Measurements from ENCODE around the gene CCDC9B. TPM values are rescaled to one million over a fixed set of nuclear protein-coding genes. Genes with fewer than 3 reads are reported as not detected.

CCDC9B gene
- polyA plus RNA-seq, 1 of the 3 experiments (the other 2 are of a cell fraction), result 13.7 TPM

DNA sequence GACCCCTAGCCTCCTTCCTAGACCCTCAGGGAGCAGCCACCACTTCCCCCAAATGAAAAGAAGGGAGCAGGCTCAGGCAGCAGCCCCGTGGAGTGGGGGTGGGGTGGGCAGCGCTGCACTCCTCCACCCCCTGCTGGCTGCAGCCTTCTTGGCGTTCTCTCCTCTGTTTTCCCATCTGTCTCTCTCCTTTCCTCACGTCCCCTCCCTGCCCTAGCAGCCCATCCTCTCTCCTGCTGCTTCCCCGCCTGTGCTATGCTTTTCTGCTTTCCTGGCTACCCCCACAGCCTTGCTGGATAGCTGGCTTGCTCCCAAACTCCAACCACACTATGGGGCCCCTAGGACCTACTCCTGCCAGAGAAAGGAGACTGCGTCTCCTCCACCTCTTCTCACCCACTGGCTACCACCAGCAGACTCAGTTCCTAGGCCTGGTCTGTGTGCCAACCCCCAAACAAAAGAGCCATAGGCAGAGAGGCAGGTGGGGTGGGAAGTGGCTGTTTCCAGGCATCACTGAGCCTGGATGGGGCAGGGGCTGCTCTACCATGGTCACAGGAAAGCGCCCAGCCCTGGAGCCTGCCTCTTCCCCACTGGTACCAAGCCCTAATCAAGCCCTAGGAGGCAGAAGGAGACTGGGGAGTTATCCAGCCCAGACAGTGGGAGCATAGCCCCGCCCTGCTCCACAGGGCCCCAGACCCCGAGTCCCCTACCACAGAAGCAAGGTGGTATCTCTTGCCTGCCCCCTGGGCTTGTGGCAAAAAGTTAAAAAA, 13.9 kb upstream of the CCDC9B start:
- H3K9me3 ChIP-seq, result no peaks in the 10 kb centered on the region
- H3K9me2 ChIP-seq, result no peaks in the 10 kb centered on the region
- H4K20me1 ChIP-seq (ENCODE audit: insufficient read depth), result no peaks in the 10 kb centered on the region
- no peak overlapping the region; a peak in 1 of 4 replicates for H3K4me3 ChIP-seq (ENCODE audit: low read depth in 2 of 2, low read length in 1 of 2)
- no peaks in the 10 kb centered on the region for H3K27me3 ChIP-seq (ENCODE audit: insufficient read depth)
- H3K79me2 ChIP-seq (ENCODE audit: insufficient read depth), result no peaks in the 10 kb centered on the region
- CTCF ChIA-PET, result interaction anchor here (0.7 to 70.6 kb wide), 10 partner anchors 9 to 80 kb away, joined by 3 to 2194 read pairs (median 4); partner anchors contain the start of genes ANKRD63, CCDC9B, INAFM2 and KNSTRN
- H2AFZ ChIP-seq (ENCODE audit: low read depth), result no peak overlapping the region; the same call in 1 of the 2 replicates
- peak overlapping the region in 1 of 2 experiments; percentile 60; a peak in 2 of 4 replicates for H3K27ac ChIP-seq (ENCODE audit: low read depth in 2 of 2, low read length in 1 of 2)
- H3K4me1 ChIP-seq (ENCODE audit: control insufficient read depth in 1 of 2, insufficient read depth in 2 of 2, low read depth in 1 of 2, low read length in 1 of 2), result peaks cover 0 to 36% of the 10 kb centered on the region in 2 experiments; a peak in 2 of 4 replicates
- POLR2A ChIA-PET, result interaction anchor here (0.8 to 1.2 kb wide), 2 partner anchors 10 to 14 kb away, joined by 3 to 4 read pairs; partner anchors contain the start of gene CCDC9B
- H3K9ac ChIP-seq, result no peak overlapping the region
- H3F3A ChIP-seq (replicated peaks; ENCODE audit: insufficient read depth), result peaks cover 6% of the 10 kb centered on the region
- no peak overlapping the region for H3K4me2 ChIP-seq
- TF ChIP-seq CHD2 (IDR thresholded peaks at IDR 0.05; ENCODE audit: low read length, partially characterized antibody) (peak; percentile 92), FOXJ3 (CRISPR knock-in tag; IDR thresholded peaks at IDR 0.05) (no peak), POLR2AphosphoS5 (IDR thresholded peaks at IDR 0.05; ENCODE audit: low read depth, low read length) (no peak), EZH2phosphoT487 (IDR thresholded peaks at IDR 0.05; ENCODE audit: borderline replicate concordance, low read depth) (no peak), RFX5 (IDR thresholded peaks at IDR 0.05; ENCODE audit: low read length) (no peak), TAF1 (IDR thresholded peaks at IDR 0.05; ENCODE audit: borderline replicate concordance, low read depth, low read length) (no peak), RCOR1 (IDR thresholded peaks at IDR 0.05; ENCODE audit: low read length) (no peak), NFIC (IDR thresholded peaks at IDR 0.05; ENCODE audit: borderline replicate concordance) (0 out of 2 replicates have a peak, but pooled peaks have one; percentile 10), RAD21 (IDR thresholded peaks at IDR 0.05; ENCODE audit: low read length) (peak; percentile 46), GATA2 (CRISPR knock-in tag; IDR thresholded peaks at IDR 0.05) (no peak), SMC3 (IDR thresholded peaks at IDR 0.05; ENCODE audit: low read depth, low read length) (peak; percentile 54), FOSL2 (IDR thresholded peaks at IDR 0.05; ENCODE audit: borderline replicate concordance, low read depth) (no peak)
- TF ChIP-seq, protein P1, sequence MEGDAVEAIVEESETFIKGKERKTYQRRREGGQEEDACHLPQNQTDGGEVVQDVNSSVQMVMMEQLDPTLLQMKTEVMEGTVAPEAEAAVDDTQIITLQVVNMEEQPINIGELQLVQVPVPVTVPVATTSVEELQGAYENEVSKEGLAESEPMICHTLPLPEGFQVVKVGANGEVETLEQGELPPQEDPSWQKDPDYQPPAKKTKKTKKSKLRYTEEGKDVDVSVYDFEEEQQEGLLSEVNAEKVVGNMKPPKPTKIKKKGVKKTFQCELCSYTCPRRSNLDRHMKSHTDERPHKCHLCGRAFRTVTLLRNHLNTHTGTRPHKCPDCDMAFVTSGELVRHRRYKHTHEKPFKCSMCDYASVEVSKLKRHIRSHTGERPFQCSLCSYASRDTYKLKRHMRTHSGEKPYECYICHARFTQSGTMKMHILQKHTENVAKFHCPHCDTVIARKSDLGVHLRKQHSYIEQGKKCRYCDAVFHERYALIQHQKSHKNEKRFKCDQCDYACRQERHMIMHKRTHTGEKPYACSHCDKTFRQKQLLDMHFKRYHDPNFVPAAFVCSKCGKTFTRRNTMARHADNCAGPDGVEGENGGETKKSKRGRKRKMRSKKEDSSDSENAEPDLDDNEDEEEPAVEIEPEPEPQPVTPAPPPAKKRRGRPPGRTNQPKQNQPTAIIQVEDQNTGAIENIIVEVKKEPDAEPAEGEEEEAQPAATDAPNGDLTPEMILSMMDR (IDR thresholded peaks at IDR 0.05), result peak; percentile 63
- TF ChIP-seq, protein P2, sequence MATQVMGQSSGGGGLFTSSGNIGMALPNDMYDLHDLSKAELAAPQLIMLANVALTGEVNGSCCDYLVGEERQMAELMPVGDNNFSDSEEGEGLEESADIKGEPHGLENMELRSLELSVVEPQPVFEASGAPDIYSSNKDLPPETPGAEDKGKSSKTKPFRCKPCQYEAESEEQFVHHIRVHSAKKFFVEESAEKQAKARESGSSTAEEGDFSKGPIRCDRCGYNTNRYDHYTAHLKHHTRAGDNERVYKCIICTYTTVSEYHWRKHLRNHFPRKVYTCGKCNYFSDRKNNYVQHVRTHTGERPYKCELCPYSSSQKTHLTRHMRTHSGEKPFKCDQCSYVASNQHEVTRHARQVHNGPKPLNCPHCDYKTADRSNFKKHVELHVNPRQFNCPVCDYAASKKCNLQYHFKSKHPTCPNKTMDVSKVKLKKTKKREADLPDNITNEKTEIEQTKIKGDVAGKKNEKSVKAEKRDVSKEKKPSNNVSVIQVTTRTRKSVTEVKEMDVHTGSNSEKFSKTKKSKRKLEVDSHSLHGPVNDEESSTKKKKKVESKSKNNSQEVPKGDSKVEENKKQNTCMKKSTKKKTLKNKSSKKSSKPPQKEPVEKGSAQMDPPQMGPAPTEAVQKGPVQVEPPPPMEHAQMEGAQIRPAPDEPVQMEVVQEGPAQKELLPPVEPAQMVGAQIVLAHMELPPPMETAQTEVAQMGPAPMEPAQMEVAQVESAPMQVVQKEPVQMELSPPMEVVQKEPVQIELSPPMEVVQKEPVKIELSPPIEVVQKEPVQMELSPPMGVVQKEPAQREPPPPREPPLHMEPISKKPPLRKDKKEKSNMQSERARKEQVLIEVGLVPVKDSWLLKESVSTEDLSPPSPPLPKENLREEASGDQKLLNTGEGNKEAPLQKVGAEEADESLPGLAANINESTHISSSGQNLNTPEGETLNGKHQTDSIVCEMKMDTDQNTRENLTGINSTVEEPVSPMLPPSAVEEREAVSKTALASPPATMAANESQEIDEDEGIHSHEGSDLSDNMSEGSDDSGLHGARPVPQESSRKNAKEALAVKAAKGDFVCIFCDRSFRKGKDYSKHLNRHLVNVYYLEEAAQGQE (IDR thresholded peaks at IDR 0.05; ENCODE audit: low read depth, low read length), result no peak
- no peaks in the 10 kb centered on the region for H3K36me3 ChIP-seq (replicated peaks in 1 of 2; ENCODE audit: control insufficient read depth in 1 of 2, insufficient read depth in 2 of 2, low read length in 1 of 2)
- peak; percentile 88 for DNase-seq
- WGBS (ENCODE audit: low lambda C conversion rate), result 51% methylated on average over 9 of the region's 9 CpGs

Data from SK-N-SH (cell line).